Measurements from ENCODE around the gene CCDC83. TPM values are rescaled to one million over a fixed set of nuclear protein-coding genes. Genes with fewer than 3 reads are reported as not detected.
"Not testable (repeated sequence)": the region's sequence is repeated elsewhere in the genome, so short reads cannot be mapped to it uniquely, and the experiment has no call there.

The CCDC83 gene
- total RNA-seq, 1 donor from 2014 or later = not detected

DNA sequence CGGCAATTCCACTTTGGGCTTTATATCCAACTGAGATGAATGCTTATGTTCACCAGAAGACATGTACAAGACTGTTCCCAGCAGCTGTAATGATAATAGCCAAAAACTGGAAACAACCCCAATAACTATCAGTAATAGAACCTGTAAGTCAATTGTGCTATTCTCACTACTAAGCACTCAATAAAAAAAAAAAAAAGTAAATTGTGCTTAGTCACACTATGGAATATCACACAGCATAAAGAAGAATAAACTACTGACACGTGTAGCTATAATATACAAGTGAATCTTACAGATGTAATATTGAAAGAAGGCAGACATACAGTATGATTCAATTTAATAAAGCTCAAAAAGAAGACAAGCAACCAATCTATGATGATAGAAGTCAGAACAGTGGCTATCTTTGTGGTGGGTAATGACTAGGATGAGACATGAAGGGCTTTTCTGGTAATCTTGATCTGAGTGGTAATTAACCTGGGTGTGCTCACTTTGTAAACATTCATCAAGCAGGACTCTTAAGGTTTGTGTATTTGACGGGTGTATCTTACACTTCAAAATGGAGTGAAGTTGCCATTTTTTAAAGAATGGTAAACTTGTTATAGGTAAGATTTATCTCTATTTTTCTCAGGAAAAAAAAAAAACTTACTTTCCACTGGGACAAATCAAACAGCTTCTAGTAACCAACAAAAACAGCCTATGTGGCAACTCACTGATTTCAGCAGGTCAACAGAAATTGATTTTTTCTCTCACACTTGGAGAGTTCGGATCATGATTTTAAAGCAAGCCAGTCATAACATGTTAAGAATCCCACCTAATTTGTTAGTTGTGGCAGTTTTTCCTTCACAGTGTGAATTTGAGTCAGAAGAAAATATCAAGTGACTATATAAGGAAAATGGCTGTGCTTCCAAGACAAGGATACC is 84.2 kb downstream of the CCDC83 start:
- no peak for DNase-seq (ENCODE audit: low read depth)

GRCh38 chr11:85941380-85941973 is 86.3 kb downstream of the CCDC83 start:
- peak; percentile 50 for DNase-seq (ENCODE audit: low read depth)

- DNase-seq (ENCODE audit: low read depth) = no peak
These were observed 90.1 kb downstream of the CCDC83 start for GRCh38 chr11:85945296-85945695.

DNA sequence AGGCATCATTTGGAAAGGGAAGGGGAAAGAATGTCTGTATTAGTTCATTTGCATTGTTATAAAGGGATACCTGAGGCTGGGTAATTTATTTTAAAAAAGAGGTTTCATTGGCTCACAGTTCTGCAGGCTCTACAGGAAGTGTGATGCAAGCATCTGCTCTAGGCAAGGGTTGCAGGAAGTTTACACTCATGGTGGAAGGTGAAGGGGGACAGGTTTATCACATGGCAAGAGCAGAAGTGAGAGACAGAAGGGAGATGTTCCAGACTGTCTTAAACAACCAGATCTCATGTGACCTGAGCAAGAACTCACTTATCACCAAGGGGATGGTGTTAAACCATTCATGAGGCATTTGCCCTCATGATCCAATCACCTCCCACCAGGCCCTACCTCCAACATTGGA is 90.6 kb downstream of the CCDC83 start:
- no peak for DNase-seq (ENCODE audit: low read depth)

DNA sequence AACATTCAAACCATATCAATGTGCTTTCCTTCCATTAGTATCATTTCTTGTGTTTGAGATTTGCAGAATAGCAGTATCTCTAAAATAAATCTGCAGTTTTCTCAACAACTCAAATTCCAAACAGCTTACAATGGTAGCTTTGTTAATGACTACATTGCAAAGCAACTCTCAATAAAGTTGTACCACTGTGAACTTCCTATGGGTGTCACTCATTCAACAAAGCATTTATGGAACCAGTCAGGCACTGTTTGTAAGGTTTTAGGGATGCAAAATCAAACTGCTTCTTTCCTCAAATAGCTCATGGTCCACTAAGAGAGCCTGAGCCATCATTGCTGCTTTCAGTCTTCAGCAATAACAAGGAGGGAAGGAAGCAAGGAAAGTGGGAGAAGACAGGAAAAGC is 91.0 kb downstream of the CCDC83 start:
- no peak for DNase-seq (ENCODE audit: low read depth)

DNA sequence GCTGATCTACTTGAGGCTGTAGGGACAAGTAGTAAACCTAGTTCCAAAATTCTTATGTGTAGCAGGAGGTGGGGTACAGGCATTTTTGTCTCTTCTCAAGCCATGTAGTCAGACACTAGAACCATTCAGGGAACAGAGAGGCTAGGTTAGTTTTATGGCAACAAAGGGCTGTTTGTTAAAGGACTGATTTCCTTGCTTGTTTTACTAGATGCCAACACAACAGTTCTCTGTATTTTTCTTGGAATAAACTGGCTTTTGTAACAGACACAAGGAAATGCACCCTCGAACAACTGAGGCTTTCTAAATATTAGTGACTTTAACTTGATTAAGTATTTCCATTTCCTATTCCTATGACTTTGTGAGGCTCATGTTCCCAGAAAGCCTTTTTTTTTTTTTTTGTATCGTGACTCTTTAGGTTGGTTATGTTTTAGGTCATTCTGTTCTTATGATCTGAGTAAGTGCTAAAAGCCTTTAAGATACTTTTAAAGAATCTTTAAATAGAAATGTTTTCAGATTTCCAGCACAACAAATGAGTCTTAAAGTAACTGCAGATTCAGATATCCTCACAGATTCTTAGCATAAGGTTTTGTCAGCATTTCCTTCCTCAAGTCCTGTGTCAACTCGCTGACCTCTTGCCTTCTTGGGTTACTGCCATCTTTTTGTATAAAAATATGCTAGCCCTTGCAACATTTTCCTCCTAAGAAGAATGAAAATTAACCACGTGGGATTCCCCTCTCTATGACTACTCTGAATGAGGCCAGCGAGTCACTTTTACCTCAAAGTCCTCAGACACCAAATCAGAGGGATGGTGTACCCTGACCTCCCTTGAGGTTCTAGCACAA is 92.5 kb downstream of the CCDC83 start:
- DNase-seq (ENCODE audit: low read depth) = peak; percentile 91

GRCh38 chr11:85948884-85949283 is 93.7 kb downstream of the CCDC83 start:
- DNase-seq (ENCODE audit: low read depth) = no peak

- no peak for DNase-seq (ENCODE audit: low read depth)
These were observed 94.6 kb downstream of the CCDC83 start for GRCh38 chr11:85949798-85950197.

GRCh38 chr11:85950317-85951048 is 95.3 kb downstream of the CCDC83 start:
- no peak for DNase-seq (ENCODE audit: low read depth)

GRCh38 chr11:85951049-85951405 is 95.8 kb downstream of the CCDC83 start:
- DNase-seq (ENCODE audit: low read depth) = no peak

- no peak for DNase-seq (ENCODE audit: low read depth)
These were observed 96.4 kb downstream of the CCDC83 start for GRCh38 chr11:85951428-85952107.

- not testable (repeated sequence) for DNase-seq (ENCODE audit: low read depth)
These were observed 96.9 kb downstream of the CCDC83 start for GRCh38 chr11:85952108-85952485.

DNA sequence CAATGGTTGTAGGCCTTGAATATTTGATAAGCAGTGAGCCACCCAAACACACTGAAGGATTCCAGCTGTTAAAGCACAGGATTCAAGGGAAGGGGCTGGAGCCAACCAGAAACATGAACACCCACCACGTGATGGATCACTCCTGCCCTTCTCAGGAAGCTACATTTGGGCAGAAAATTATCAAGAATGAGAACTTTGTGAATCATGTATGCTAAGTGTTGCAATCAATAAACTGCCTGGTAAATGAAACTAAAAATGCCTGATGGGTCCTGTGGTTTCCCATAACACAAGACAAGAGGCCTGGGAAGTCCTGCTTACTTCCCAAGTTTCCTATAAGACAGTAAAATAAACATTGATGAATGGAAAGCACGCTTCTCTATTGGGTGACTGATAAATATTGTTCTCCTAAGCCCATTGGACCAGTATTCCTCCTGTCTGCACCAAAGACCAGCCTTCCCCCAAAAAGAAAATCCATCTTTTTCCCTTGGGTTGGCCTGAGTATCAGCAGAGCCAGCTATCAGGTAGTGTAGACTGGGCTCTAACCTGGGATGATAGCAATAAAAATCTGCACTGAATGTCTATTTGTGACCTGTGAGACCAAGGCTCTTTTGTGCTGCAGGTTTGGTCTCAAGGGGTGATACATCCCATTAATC is 98.4 kb downstream of the CCDC83 start:
- DNase-seq (ENCODE audit: low read depth) = no peak

GRCh38 chr11:85955531-85955930 is 100.3 kb downstream of the CCDC83 start:
- DNase-seq (ENCODE audit: low read depth) = no peak

DNA sequence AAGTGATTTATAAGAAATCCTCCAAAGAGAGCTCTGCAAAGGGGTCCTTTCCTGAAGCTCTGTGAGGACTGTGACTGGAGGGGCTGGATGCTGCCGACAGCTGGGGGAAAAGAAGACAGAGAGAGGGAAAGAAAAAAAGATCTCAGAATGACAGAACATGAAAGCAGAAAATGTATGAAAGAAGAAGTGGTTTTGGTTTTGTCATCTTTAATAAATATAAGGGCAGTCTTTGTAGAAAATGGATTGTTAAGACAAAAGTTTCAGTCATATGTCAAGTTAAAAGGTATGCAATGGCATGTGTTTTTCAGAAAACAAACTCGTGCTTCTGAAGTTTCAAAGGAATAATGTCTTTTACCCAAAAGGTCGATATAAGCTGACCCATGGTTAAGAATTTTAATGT is 105.5 kb downstream of the CCDC83 start:
- no peak for DNase-seq (ENCODE audit: low read depth)

GRCh38 chr11:85961130-85961529 is 105.9 kb downstream of the CCDC83 start:
- DNase-seq (ENCODE audit: low read depth) = no peak

DNA sequence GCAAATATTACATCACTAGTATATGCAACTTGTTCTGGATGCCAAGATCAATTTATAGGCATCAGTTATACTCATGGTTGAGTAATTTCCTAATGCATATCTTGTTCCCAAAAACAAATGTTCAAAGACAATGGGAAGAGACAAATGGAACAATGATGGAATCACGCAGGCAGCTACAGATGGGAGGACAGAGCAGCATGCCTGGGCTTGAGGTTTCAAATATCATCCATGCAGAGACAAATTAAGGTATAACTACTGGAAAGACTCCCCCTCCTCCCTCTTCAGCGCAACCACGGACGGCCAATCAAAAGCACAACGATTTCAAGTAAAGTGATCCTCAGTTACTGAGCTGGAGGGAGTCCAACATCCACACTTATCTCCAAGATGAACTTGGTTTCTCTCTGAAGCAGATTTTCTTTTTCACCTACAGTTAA is 106.8 kb downstream of the CCDC83 start:
- DNase-seq (ENCODE audit: low read depth) = no peak

DNA sequence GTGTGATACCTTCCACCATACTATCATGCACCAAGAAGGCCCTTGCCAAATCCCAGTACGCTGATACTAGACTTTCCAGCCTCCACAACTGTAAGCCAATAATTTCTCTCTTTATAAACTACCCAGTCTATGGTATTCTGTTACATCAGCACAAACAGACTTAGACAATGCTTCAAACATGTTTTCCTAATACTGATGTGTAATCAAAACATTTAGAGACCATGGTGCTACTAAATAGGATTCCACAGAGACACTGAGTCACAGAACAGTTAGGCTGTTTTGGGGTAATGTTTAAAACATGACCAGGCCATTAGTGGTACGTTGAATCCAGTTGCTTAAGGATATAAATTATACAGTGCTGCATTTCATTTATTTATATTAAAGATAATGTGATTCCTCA is 110.0 kb downstream of the CCDC83 start:
- DNase-seq (ENCODE audit: low read depth) = no peak

- no peak for DNase-seq (ENCODE audit: low read depth)
These were observed 112.3 kb downstream of the CCDC83 start for GRCh38 chr11:85967457-85967856.

Data from renal cortical epithelial cell (primary cell).